A673 (cell line): ENCODE results near the gene CRYGN. TPM values are rescaled to one million over a fixed set of nuclear protein-coding genes. Genes with fewer than 3 reads are reported as not detected.

Experiments used
- Bru-seq: library from RNA; stranded (reverse); fragments of 400-500 nt; gene quantifications from one replicate; lab custom pipeline; 2021; lab: Mats Ljungman, UMichigan
- BruChase-seq, 2 experiments: library from RNA; stranded (reverse); fragments of 400-500 nt; gene quantifications; one replicate each; lab custom pipeline; 2021; lab: Mats Ljungman, UMichigan
- BruUV-seq: library from RNA; stranded (reverse); fragments of 400-500 nt; replicated peaks from 2 replicates; lab custom pipeline; 2021; lab: Mats Ljungman, UMichigan
- CTCF ChIA-PET: fragments of 300-600 bp; sonication (Branson Sonifier 250); formaldehyde crosslinking; loops from one replicate; lab custom pipeline; 2022; ENCODE audit warnings: antibody characterized with exemption; lab: Charles Lee
- POLR2A ChIA-PET: fragments of 300-600 bp; sonication (Branson Sonifier 250); formaldehyde crosslinking; loops from one replicate; lab custom pipeline; 2022; ENCODE audit warnings: antibody characterized with exemption; ENCODE audit not compliant: low non-redundant PET; lab: Charles Lee
- DNase-seq: peaks from one replicate; pipeline ENCODE4 v3.0.0-alpha.2; 2015; ENCODE audit warnings: low spot score
- H3K27ac ChIP-seq: fragments of 200-600 bp; sonication (generic); 2 replicates; pipeline ENCODE4 v1.5.1; 2016; ENCODE audit warnings: mixed run types, low read depth, mild to moderate bottlenecking, mixed read lengths, antibody characterized with exemption, low read length; ENCODE audit not compliant: poor library complexity, severe bottlenecking
- H3K27me3 ChIP-seq: fragments of 200-600 bp; sonication (generic); replicated peaks from 2 replicates; pipeline ENCODE4 v1.6.1; 2017; ENCODE audit warnings: mixed run types, low read depth, mild to moderate bottlenecking, mixed read lengths, antibody characterized with exemption, low read length; ENCODE audit not compliant: insufficient read depth, poor library complexity
- H3K36me3 ChIP-seq: fragments of 200-600 bp; sonication (generic); 2 replicates; pipeline ENCODE4 v1.6.1; 2016; ENCODE audit warnings: mixed run types, mild to moderate bottlenecking, mixed read lengths, antibody characterized with exemption, low read length; ENCODE audit not compliant: insufficient read depth, poor library complexity, severe bottlenecking
- H3K4me1 ChIP-seq: fragments of 200-600 bp; sonication (generic); 2 replicates; pipeline ENCODE4 v1.6.1; 2017; ENCODE audit warnings: mixed run types, mild to moderate bottlenecking, mixed read lengths, antibody characterized with exemption, low read length; ENCODE audit not compliant: insufficient read depth, poor library complexity, severe bottlenecking
- H3K4me3 ChIP-seq: fragments of 200-600 bp; sonication (generic); 2 replicates; pipeline ENCODE4 v1.5.1; 2016; ENCODE audit warnings: low read depth, mixed run types, mild to moderate bottlenecking, mixed read lengths, low read length; ENCODE audit not compliant: poor library complexity, severe bottlenecking
- H3K9me3 ChIP-seq: fragments of 200-600 bp; sonication (generic); 2 replicates; pipeline ENCODE4 v1.6.1; 2016; ENCODE audit warnings: mixed run types, low read depth, mild to moderate bottlenecking, mixed read lengths, antibody characterized with exemption, low read length; ENCODE audit not compliant: poor library complexity, severe bottlenecking
- EZH2 ChIP-seq: fragments of 200-600 bp; sonication (generic); IDR thresholded peaks from 2 replicates; pipeline ENCODE4 v1.6.1; 2017; ENCODE audit warnings: borderline replicate concordance, low read depth, mild to moderate bottlenecking, mixed read lengths, antibody characterized with exemption, low read length; ENCODE audit not compliant: poor library complexity, severe bottlenecking
- intact Hi-C: fragments of 100-400 bp; cut with micrococcal nuclease; formaldehyde crosslinking; loops from one replicate; pipeline ENCODE4 v1.10.0; 2022; ENCODE audit not compliant: unreplicated experiment
- long read RNA-seq: library from polyadenylated mRNA; stranded (forward); transcript quantifications from one replicate; pipeline ENCODE4 v2.0.0, GENCODE V29; 2022
- total RNA-seq: library from RNA; stranded (reverse); gene quantifications from 2 replicates; pipeline ENCODE4 v1.2.3, GENCODE V29; 2021
- TF ChIP-seq, protein P1 (sequence below): fragments of 300-800, 200-600 bp; sonication (generic); conservative IDR thresholded peaks from 2 replicates; pipeline ENCODE4 v1.5.1; 2017; ENCODE audit warnings: low read depth, mild to moderate bottlenecking, antibody characterized with exemption, low read length, moderate library complexity, mixed read lengths

Gene CRYGN, protein sequence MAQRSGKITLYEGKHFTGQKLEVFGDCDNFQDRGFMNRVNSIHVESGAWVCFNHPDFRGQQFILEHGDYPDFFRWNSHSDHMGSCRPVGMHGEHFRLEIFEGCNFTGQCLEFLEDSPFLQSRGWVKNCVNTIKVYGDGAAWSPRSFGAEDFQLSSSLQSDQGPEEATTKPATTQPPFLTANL
- total RNA-seq (0.13 TPM in 2 replicates), Bru-seq, nascent RNA (percentile 12 among the genes with signal in this experiment), BruChase-seq, experiment 1, labeled RNA remaining after a 2-hour chase (percentile 16 among the genes with signal in this experiment), BruChase-seq, experiment 2, labeled RNA remaining after a 6-hour chase (percentile 23 among the genes with signal in this experiment)
- long read RNA-seq = 0 reads

DNA sequence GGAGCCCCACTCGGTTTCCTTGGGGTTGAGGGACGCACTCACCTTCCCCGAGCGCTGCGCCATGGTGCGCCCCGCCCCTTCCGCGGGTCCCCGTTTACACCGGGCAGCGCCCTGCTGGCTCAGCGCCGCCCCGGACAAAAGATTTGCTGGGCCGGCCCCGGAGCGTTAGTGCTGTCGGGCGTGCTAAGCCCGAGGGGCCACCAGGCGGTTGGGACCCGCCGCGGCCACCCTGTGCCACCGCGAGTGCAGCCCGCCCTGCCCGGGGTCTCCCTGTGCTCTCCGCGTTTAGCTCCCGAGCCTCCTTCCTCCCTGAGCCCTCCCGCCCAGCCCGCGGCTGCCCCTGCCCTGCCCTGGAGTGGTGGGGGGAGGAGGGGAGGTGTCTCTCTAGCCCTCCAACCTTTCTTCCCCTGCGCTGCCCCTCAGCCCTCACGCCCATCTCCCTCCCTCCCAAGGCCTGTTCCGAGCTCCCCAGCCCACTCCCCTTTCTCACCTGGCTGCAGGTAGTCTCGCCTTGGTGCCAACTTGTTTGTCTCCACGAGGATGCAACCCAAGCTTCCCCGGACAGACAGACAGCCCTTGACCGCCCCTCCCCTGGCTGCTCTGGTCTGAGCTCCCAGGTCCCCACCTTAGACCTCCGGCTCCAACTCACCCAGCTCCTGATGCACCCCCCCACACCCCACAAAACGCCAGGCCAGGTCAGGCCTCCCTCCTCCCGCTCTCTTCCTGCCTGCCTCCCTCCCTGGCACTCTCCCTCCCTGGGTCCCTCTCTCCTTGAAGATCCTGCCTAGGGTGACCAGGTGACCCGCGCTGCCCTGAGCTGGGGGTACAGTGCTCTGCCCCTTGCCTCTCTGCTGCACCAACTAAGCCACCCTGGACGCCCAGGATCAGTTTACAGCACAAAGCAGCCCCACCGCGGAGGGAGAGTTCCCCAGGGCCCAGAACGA, at the start of gene CRYGN:
CRYGN (minus strand) TSS at position 287 of the 944 bp plus-strand sequence; CDS start at position 63, 224 bp downstream.
- no peak within 1 kb of the TSS for H3K27ac ChIP-seq
- no peaks in the 10 kb centered on the region for H3K9me3 ChIP-seq
- POLR2A ChIA-PET = no interaction called here
- no peak for DNase-seq
- peak within 1 kb of the TSS; percentile 29 for H3K4me3 ChIP-seq
- H3K27me3 ChIP-seq = peaks cover 2% of the 10 kb centered on the region
- BruUV-seq = no TSS peak
- no peak for TF ChIP-seq EZH2
- TF ChIP-seq, protein P1, sequence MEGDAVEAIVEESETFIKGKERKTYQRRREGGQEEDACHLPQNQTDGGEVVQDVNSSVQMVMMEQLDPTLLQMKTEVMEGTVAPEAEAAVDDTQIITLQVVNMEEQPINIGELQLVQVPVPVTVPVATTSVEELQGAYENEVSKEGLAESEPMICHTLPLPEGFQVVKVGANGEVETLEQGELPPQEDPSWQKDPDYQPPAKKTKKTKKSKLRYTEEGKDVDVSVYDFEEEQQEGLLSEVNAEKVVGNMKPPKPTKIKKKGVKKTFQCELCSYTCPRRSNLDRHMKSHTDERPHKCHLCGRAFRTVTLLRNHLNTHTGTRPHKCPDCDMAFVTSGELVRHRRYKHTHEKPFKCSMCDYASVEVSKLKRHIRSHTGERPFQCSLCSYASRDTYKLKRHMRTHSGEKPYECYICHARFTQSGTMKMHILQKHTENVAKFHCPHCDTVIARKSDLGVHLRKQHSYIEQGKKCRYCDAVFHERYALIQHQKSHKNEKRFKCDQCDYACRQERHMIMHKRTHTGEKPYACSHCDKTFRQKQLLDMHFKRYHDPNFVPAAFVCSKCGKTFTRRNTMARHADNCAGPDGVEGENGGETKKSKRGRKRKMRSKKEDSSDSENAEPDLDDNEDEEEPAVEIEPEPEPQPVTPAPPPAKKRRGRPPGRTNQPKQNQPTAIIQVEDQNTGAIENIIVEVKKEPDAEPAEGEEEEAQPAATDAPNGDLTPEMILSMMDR = no peak
- H3K36me3 ChIP-seq = no peaks in the 10 kb centered on the region
- intact Hi-C loops = no loop called here
- CTCF ChIA-PET = interaction anchor here (1.4 kb wide), 1 partner anchor 9 kb away, joined by 3 read pairs; no protein-coding TSS in a partner anchor
- no peaks in the 10 kb centered on the region for H3K4me1 ChIP-seq

DNA sequence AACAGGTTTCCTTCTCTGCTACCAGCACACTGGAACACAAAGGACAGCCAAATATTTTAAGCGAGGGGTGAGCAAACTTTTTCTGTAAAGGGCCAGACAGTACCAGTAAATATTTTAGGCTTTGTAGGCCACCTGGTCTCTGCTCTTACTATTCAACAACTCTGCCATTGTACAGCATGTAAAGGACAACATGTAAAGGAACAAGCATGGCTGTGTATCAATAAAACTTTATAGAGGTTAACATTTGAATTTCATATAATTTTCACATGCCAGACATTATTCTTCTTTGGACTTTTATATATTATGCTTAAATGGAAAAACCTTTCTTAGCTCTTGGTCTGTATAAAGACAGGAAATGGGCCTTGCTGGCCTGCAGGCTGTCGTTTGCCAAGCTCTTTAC, 49.6 kb upstream of the CRYGN start:
- Histone ChIP-seq H3K27me3 (no peaks in the 10 kb centered on the region), H3K27ac (no peak overlapping the region), H3K9me3 (no peaks in the 10 kb centered on the region), H3K4me3 (no peak overlapping the region), H3K4me1 (peaks cover 6% of the 10 kb centered on the region), H3K36me3 (peaks cover 54% of the 10 kb centered on the region)
- POLR2A ChIA-PET = no interaction called here
- intact Hi-C loops = no loop called here
- CTCF ChIA-PET = no interaction called here
- no peak for TF ChIP-seq EZH2
- TF ChIP-seq, protein P1 = no peak
- BruUV-seq = no TSS peak
- DNase-seq = no peak

DNA sequence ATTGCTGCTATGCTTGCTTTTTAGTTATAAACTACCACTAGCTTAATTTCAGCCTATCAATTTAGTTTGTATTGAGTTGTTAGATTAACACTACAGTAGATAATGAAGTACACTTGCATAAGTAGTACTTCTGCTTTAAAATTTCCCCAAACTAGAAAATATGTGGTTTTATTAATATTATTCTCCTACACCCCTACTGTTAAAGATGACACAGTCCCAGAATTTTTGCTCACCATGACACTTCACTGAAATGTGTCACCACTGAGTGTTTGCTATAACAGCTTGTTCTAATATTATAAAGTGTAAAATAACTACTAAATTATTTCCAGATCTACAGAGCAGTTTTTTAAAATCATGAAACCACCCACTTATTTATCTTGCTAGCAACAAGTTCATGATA, 48.2 kb upstream of the CRYGN start:
- H3K4me1 ChIP-seq = no peaks in the 10 kb centered on the region
- intact Hi-C loops = no loop called here
- H3K27me3 ChIP-seq = no peaks in the 10 kb centered on the region
- BruUV-seq = no TSS peak
- no peaks in the 10 kb centered on the region for H3K9me3 ChIP-seq
- peaks cover 65% of the 10 kb centered on the region for H3K36me3 ChIP-seq
- H3K27ac ChIP-seq = peak overlapping the region; percentile 11
- POLR2A ChIA-PET = no interaction called here
- CTCF ChIA-PET = no interaction called here
- no peak for DNase-seq
- no peak overlapping the region for H3K4me3 ChIP-seq
- TF ChIP-seq EZH2 = no peak
- TF ChIP-seq, protein P1 = no peak
